Stomach smooth muscle (tissue), 2 donors: ENCODE data around the gene VKORC1.

Experiments used
- H3K27ac ChIP-seq: one replicate; pipeline ENCODE4 v1.7.0; 2013; ENCODE audit warnings: mild to moderate bottlenecking, low read length, inconsistent platforms
- H3K27me3 ChIP-seq, 2 donors: one replicate each; pipeline ENCODE4 v1.7.0; 2013; ENCODE audit warnings: low read length in 2 of 2; ENCODE audit not compliant: insufficient read depth in 2 of 2, control insufficient read depth in 1 of 2
- H3K36me3 ChIP-seq, 2 donors: one replicate each; pipeline ENCODE4 v1.7.0; 2013; ENCODE audit warnings: low read length in 2 of 2; ENCODE audit not compliant: control insufficient read depth in 2 of 2, insufficient read depth in 2 of 2
- H3K4me1 ChIP-seq: one replicate; pipeline ENCODE4 v1.7.0; 2013; ENCODE audit warnings: low read length; ENCODE audit not compliant: control insufficient read depth, insufficient read depth
- H3K4me3 ChIP-seq, 2 donors: one replicate each; pipeline ENCODE4 v1.7.0; 2013; ENCODE audit warnings: low read length in 2 of 2
- H3K9ac ChIP-seq, 2 donors: one replicate each; pipeline ENCODE4 v1.7.0; 2013; ENCODE audit warnings: low read length in 2 of 2, mild to moderate bottlenecking in 1 of 2
- H3K9me3 ChIP-seq, 2 donors: one replicate each; pipeline ENCODE4 v1.7.0; 2013; ENCODE audit warnings: low read length in 2 of 2; ENCODE audit not compliant: control insufficient read depth in 2 of 2
- donor health status: healthy.
- donor health status: Pancreatic carcinoma.

The VKORC1 gene

GRCh38 chr16:31086629-31086906, 8.0 kb downstream of the VKORC1 start:
- H3K27ac ChIP-seq = no peak overlapping the region
- no peaks in the 10 kb centered on the region for H3K27me3 ChIP-seq
- peaks cover 14 to 30% of the 10 kb centered on the region in 2 donors for H3K36me3 ChIP-seq
- H3K9me3 ChIP-seq = no peaks in the 10 kb centered on the region
- peaks cover 2% of the 10 kb centered on the region for H3K4me1 ChIP-seq
- H3K4me3 ChIP-seq = no peak overlapping the region
- no peak overlapping the region for H3K9ac ChIP-seq

GRCh38 chr16:31085873-31086628, 8.5 kb downstream of the VKORC1 start:
- Histone ChIP-seq H3K27ac (no peak overlapping the region), H3K36me3 (peaks cover 16 to 31% of the 10 kb centered on the region in 2 donors), H3K27me3 (no peaks in the 10 kb centered on the region), H3K4me1 (peaks cover 2% of the 10 kb centered on the region), H3K4me3 (no peak overlapping the region), H3K9ac (no peak overlapping the region), H3K9me3 (no peaks in the 10 kb centered on the region)

GRCh38 chr16:31085411-31085810, 9.2 kb downstream of the VKORC1 start:
- peaks cover 20 to 30% of the 10 kb centered on the region in 2 donors for H3K36me3 ChIP-seq
- peaks cover 2% of the 10 kb centered on the region for H3K4me1 ChIP-seq
- H3K27me3 ChIP-seq = no peaks in the 10 kb centered on the region
- H3K9me3 ChIP-seq = no peaks in the 10 kb centered on the region
- no peak overlapping the region for H3K27ac ChIP-seq
- H3K4me3 ChIP-seq = no peak overlapping the region
- H3K9ac ChIP-seq = no peak overlapping the region

GRCh38 chr16:31084584-31085302, 9.9 kb downstream of the VKORC1 start:
- H3K4me1 ChIP-seq = peaks cover 2% of the 10 kb centered on the region
- H3K9ac ChIP-seq = no peak overlapping the region
- no peak overlapping the region for H3K4me3 ChIP-seq
- H3K9me3 ChIP-seq = no peaks in the 10 kb centered on the region
- peaks cover 24 to 34% of the 10 kb centered on the region in 2 donors for H3K36me3 ChIP-seq
- H3K27me3 ChIP-seq = no peaks in the 10 kb centered on the region
- no peak overlapping the region for H3K27ac ChIP-seq

GRCh38 chr16:31083981-31084380, 10.6 kb downstream of the VKORC1 start:
- H3K36me3 ChIP-seq = peaks cover 27 to 38% of the 10 kb centered on the region in 2 donors
- no peak overlapping the region for H3K27ac ChIP-seq
- no peaks in the 10 kb centered on the region for H3K27me3 ChIP-seq
- H3K9ac ChIP-seq = no peak overlapping the region
- peaks cover 2% of the 10 kb centered on the region for H3K4me1 ChIP-seq
- H3K4me3 ChIP-seq = no peak overlapping the region
- no peaks in the 10 kb centered on the region for H3K9me3 ChIP-seq

- Histone ChIP-seq H3K27ac (no peak overlapping the region), H3K27me3 (no peaks in the 10 kb centered on the region), H3K9ac (no peak overlapping the region), H3K9me3 (no peaks in the 10 kb centered on the region), H3K36me3 (peaks cover 31 to 37% of the 10 kb centered on the region in 2 donors), H3K4me3 (no peak overlapping the region), H3K4me1 (peaks cover 2% of the 10 kb centered on the region)
Measured at GRCh38 chr16:31083556-31083955, 11.0 kb downstream of the VKORC1 start.

- Histone ChIP-seq H3K36me3 (peaks cover 34 to 39% of the 10 kb centered on the region in 2 donors), H3K27me3 (no peaks in the 10 kb centered on the region), H3K9me3 (no peaks in the 10 kb centered on the region), H3K4me3 (no peak overlapping the region), H3K9ac (no peak overlapping the region), H3K27ac (no peak overlapping the region), H3K4me1 (peaks cover 2% of the 10 kb centered on the region)
Measured at GRCh38 chr16:31083081-31083480, 11.5 kb downstream of the VKORC1 start.

GRCh38 chr16:31082368-31083045, 12.1 kb downstream of the VKORC1 start:
- H3K9me3 ChIP-seq = no peaks in the 10 kb centered on the region
- H3K27ac ChIP-seq = no peak overlapping the region
- H3K9ac ChIP-seq = no peak overlapping the region
- H3K4me3 ChIP-seq = no peak overlapping the region
- H3K4me1 ChIP-seq = peaks cover 2% of the 10 kb centered on the region
- H3K27me3 ChIP-seq = no peaks in the 10 kb centered on the region
- H3K36me3 ChIP-seq = peaks cover 36 to 45% of the 10 kb centered on the region in 2 donors

GRCh38 chr16:31081428-31082351, 12.9 kb downstream of the VKORC1 start:
- no peak overlapping the region for H3K4me3 ChIP-seq
- H3K36me3 ChIP-seq = peaks cover 44 to 53% of the 10 kb centered on the region in 2 donors
- peaks cover 2% of the 10 kb centered on the region for H3K4me1 ChIP-seq
- H3K27me3 ChIP-seq = no peaks in the 10 kb centered on the region
- H3K9ac ChIP-seq = no peak overlapping the region
- H3K27ac ChIP-seq = no peak overlapping the region
- H3K9me3 ChIP-seq = no peaks in the 10 kb centered on the region

- Histone ChIP-seq H3K27ac (no peak overlapping the region), H3K4me3 (no peak overlapping the region), H3K27me3 (no peaks in the 10 kb centered on the region), H3K4me1 (peaks cover 2% of the 10 kb centered on the region), H3K36me3 (peaks cover 50 to 58% of the 10 kb centered on the region in 2 donors), H3K9me3 (no peaks in the 10 kb centered on the region), H3K9ac (no peak overlapping the region)
Measured at GRCh38 chr16:31080756-31081419, 13.7 kb downstream of the VKORC1 start.
